HG03460 (cell line): ENCODE results near the gene ADCY7.
"Not testable (repeated sequence)": the region's sequence is repeated elsewhere in the genome, so short reads cannot be mapped to it uniquely, and the experiment has no call there.

Experiments used
- ATAC-seq: cut with Tn5 transposase; IDR thresholded peaks from one replicate; pipeline ENCODE4 v1.9.1; 2021; ENCODE audit not compliant: unreplicated experiment

Gene ADCY7

DNA sequence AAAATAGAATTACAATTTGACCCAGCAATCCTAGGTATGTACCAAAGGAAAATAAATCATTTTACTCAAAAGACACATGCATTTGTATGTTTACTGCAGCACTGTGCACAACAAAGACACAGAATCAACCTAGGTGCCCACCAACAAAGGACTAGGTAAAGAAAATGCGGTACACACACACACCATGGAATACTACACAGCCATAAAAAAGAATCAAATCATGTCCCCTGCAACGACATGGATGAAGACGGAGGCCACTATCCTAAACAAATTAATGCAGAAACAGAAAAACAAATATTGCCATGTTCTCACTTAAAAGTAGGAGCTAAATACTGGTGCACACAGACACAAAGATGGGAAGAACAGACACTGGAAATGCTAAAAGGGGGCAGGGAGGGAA, 66.2 kb downstream of the ADCY7 start:
- ATAC-seq, result no peak

- ATAC-seq, result no peak
These were observed 68.0 kb downstream of the ADCY7 start for GRCh38 chr16:50334106-50334975.

DNA sequence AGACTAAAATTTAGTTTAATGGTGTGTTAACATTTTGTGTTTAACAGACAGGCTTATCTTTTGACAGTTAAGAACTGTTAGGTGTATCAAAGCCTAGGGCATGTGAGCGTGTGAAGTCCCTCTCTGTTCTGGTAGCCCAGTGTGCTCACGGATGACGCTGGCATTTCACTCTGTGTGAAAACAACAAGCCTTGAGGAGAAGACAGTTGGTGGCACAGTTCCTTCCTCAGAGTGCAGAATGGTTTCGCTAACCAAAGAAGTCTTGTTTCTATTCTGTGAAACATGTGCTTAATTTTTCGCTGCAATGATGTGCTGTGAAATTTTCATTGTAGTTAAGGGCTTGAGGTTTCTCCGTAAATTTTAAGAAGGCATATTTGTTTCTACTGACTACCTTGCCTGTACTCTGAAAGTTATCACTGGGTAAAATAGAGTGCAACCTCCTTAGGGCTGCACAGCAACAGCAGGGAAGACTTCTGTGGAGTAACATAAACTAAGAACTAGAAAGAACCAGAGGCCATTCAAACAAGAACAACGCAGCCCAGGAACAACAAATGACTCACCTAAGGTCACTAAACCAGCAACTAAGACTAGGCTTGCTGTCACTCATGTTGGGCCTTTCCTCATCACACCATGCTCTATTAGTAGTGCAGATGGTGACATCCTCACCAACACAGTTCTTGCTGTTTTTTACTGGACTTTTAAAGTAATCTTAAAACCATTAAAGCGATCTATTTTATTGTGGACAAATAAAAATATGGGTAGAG, 69.0 kb downstream of the ADCY7 start:
- ATAC-seq, result peak; percentile 77

- ATAC-seq, result no peak
These were observed 70.5 kb downstream of the ADCY7 start for GRCh38 chr16:50336884-50337283.

DNA sequence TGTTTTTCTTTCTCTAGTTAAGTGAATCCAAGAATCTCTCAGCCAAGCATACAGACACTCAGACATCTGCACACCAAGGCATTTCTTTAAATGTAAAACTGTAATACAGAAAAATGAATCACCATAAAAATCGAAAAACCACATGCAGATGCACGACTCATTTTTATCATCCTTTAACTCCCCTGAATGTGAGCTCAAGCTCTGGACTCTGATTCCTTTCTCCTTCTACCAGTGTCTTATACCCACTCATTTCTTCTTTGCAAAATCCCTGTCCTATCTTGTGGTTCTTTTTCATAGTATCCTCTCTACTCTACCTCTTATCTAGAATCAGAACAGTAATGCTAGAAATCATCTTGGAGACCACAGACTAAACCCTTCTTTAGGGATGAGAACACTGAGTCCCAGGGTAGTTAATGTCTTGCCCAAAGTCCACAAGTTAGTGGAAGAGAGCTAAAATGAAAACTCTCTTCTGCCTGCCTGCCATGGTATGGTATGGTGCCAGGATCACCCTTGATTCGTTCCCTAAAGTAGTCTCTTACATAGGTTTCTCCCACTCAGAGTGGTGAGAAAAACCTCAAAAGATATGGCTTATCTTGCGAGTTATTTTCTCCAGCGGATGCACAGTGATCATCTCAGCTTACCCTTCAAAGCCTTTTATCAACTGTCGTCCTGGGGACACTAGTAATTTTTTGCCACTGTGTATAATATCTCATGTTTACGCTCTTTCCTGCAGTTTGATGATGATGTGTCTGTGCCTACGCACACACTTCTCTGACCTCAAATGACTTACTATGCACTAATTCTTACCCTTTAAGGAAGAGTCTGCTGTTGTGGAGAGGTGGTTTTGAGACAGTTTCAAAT, 72.2 kb downstream of the ADCY7 start:
- no peak for ATAC-seq

- no peak for ATAC-seq
These were observed 74.2 kb downstream of the ADCY7 start for GRCh38 chr16:50340578-50340977.

DNA sequence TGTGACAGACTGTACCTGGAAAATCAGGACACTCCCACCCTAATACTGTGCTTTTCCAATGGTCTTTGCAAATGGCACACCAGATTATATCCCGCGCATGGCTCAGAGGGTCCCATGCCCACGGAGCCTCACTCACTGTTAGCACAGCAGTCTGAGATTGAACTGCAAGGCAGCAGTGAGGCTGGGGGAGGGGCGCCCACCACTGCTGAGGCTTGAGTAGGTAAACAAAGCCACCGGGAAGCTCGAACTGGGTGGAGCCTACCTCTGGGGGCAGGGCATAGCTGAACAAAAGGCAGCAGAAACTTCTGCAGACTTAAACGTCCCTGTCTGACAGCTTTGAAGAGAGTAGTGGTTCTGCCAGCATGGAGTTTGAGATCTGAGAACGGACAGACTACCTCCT, 77.2 kb downstream of the ADCY7 start:
- ATAC-seq, result not testable (repeated sequence)

GRCh38 chr16:50345210-50345609, 78.9 kb downstream of the ADCY7 start:
- not testable (repeated sequence) for ATAC-seq

- ATAC-seq, result no peak
These were observed 84.8 kb downstream of the ADCY7 start for GRCh38 chr16:50351116-50351515.

DNA sequence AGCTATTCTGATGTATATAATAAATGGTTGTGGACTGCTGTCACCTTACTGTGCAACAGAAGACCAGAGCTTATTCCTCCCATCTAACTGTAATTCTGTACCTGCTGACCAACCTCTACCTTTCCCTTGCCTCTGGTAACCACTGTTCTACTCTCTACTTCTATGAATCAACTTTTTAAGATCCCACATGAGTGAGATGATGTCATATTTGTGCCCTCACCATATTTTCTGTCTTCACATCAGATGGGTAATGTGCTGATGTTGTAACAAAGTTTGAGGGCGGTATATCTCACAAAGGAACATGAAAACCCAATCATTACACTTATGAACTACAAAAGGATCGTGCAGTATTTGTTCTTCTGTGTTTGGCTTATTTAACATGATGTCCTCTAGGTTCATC, 85.6 kb downstream of the ADCY7 start:
- no peak for ATAC-seq

DNA sequence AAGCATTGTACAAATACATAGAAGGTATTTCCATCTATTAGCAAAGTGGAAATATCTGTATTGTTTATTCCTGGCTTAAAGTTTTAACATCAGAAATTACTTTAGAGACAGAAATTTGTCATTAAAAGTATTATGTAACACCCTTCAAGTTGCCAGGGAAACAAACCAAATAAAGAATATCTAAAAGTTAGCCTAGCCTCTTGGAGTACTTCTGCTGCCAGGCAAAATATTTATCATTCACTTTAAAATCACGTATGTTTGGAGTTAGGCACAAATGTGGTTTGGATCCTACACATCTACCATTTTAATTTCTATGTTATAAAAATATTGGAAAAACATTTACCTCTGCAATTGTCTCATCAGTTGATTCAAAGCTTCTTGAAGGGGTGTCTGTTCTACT, 87.7 kb downstream of the ADCY7 start:
- no peak for ATAC-seq

- ATAC-seq, result no peak
These were observed 88.5 kb downstream of the ADCY7 start for GRCh38 chr16:50354629-50355456.

DNA sequence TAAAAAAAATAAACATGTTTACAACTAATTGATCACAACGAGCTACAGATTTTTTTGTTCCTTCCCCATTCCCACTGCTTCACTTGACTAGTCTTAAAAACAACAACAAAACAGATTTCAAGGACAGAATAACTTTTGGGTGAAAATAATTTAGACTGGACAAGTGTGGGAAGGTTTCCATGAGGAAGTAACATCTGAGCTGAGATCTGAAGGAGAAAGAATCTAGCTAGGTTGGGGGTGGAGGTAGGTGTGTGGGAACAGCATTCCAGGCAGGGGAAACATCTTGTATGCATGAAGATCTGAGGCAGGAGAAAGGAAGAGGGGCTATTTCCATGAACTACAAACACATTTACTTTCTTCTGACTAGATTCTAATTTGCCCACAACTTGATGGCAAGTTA, 93.3 kb downstream of the ADCY7 start:
- no peak for ATAC-seq

DNA sequence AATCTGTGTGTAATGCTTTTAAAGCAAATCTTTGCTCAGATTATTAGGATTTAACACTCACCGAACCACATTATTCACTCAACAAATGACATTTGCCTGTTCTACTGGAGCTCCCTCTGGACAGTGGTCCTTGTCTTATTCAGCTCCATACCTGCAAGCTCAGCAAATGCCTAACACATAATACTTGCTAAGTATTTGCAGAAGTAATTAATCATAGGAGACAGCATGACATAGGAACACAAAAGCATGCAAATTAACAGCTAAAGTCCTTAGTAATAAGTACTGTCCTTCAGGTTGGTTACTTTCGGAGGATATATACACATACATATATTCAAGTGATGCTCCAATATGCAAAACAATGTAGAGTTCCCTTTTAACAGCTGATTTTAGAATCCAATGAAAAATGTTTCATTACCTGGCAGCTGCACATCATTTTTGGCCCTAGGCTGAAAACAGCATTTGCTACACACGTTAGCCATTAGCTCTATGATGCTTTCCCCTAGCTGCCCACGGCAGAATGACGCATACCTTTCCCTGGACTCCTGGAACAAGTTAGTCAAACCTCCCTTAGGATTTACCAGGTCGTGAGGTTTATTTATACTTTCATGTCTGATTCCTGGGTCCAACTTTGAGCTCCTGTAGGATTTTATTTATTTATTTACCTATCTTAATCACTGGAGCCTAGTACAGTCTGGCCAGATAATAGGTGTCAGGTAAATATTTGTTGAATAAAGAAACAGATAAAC, 93.9 kb downstream of the ADCY7 start:
- no peak for ATAC-seq

DNA sequence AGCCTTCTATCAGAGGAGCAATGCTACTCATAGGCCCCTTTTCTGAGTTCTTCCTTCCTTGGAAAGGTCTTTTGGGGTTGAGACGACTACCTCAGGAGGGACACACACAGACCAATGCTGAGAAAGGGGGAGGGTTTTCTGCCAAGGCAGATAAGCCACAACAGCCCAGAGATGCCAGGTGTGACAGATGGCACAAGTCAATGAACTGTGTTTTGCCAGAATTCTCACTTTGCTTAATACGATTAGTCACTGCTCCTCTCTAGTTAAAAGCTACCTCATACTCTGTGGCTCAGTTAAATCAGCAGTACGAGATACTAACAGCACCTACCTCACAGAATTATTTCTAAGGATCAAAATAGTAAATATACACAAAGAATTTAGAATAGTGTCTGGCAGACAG, 94.4 kb downstream of the ADCY7 start:
- ATAC-seq, result no peak

DNA sequence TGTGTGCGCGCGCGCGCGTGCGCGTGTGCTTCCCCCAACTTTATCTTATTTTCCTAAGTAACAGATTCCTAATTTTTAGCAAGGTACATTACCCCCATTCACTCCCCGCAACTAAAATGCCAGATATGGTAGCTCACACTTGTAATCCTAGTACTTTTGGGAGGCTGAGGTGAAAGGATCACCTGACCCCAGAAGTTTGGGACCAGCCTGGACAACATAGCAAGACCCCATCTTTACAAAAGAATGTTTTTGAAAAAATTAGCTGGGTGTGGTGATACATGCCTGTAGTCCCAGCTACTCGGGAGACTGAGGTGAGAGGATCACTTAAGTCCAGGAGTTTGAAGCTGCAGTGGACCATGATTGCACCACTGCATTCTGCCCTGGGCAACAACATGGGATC, 97.3 kb downstream of the ADCY7 start:
- ATAC-seq, result no peak

DNA sequence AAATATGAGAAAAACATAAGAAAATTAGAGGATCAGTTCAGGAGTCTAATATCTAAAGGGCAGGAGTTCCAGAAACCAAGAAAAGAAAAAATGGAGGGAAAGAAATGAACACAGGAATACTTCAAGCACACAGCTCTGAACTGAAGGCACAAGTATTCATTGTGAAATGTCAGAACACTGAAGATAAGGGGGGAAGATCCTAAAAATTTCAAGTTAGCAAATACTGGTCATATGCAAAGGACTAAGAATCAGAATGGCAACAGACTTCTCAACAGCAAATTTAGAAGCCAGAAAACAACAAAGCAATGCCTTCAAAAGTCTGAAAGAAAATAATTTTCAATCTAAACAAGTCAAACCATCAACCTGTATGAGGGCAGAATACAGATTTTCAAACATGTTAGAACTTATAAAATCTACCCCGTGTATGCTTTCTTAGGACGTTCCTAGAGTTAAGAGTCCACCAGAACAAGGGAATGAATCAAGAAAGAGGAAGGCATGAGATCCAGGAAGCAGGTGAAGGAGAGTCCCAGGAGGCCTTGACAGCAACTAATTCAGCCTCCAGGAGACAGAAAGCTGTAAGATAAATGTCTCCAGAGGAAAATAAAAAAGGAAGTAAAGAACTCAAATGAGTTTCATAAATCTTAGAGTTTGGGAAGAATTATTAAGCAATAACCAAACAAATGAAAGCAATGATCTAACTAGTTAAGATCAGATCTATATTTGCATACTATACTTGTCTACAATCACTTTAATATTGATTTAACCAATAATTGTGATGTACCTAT, 99.6 kb downstream of the ADCY7 start:
- ATAC-seq, result no peak
